ENCODE measurements around the gene HLX. TPM values are rescaled to one million over a fixed set of nuclear protein-coding genes. Genes with fewer than 3 reads are reported as not detected.

The HLX gene
- total RNA-seq, 6 donors from 2014 or later = 10.9 to 27.4 (median 20.5) TPM

- Histone ChIP-seq H3K27me3 (no peaks in the 10 kb centered on the region), H3K4me3 (no peak overlapping the region), H3K27ac (no peak overlapping the region), H3K4me1 (no peaks in the 10 kb centered on the region), H3K9me3 (no peaks in the 10 kb centered on the region), H3K36me3 (no peaks in the 10 kb centered on the region)
- DNase-seq (no peak), ATAC-seq (ENCODE audit: low FRiP score in 2 of 2) (peak in 1 of 2 donors; percentile 36)
- WGBS, 2 donors = 82 to 95% methylated on average over 1 of the region's 1 CpG
- TF ChIP-seq EP300 (IDR thresholded peaks at IDR 0.05) (no peak), POLR2A (IDR thresholded peaks at IDR 0.05) (no peak), POLR2AphosphoS5 (IDR thresholded peaks at IDR 0.05) (no peak), CTCF (IDR thresholded peaks at IDR 0.05) (no peak)
These were observed 49.1 kb downstream of the HLX start for GRCh38 chr1:220928320-220928719.

- DNase-seq = no peak
- ATAC-seq (ENCODE audit: low FRiP score in 2 of 2) = no peak
- Histone ChIP-seq H3K4me1 (no peaks in the 10 kb centered on the region), H3K27ac (no peak overlapping the region), H3K4me3 (no peak overlapping the region), H3K36me3 (no peaks in the 10 kb centered on the region), H3K9me3 (no peaks in the 10 kb centered on the region), H3K27me3 (no peaks in the 10 kb centered on the region)
- TF ChIP-seq POLR2AphosphoS5 (IDR thresholded peaks at IDR 0.05) = no peak
- no peak for TF ChIP-seq CTCF (IDR thresholded peaks at IDR 0.05)
- TF ChIP-seq EP300 (IDR thresholded peaks at IDR 0.05) = no peak
- no peak for TF ChIP-seq POLR2A (IDR thresholded peaks at IDR 0.05)
- 61 to 76% methylated on average over 5 of the region's 5 CpGs for WGBS, 2 donors
These were observed 49.6 kb downstream of the HLX start for GRCh38 chr1:220928725-220929300.

GRCh38 chr1:220929304-220929703, 50.1 kb downstream of the HLX start:
- H3K4me1 ChIP-seq = no peaks in the 10 kb centered on the region
- ATAC-seq (ENCODE audit: low FRiP score in 2 of 2) (no peak), DNase-seq (no peak)
- no peaks in the 10 kb centered on the region for H3K9me3 ChIP-seq
- TF ChIP-seq EP300 (IDR thresholded peaks at IDR 0.05) (no peak), CTCF (IDR thresholded peaks at IDR 0.05) (no peak), POLR2AphosphoS5 (IDR thresholded peaks at IDR 0.05) (no peak), POLR2A (IDR thresholded peaks at IDR 0.05) (no peak)
- H3K27ac ChIP-seq = no peak overlapping the region
- H3K27me3 ChIP-seq = no peaks in the 10 kb centered on the region
- no peaks in the 10 kb centered on the region for H3K36me3 ChIP-seq
- 44 to 48% methylated on average over 1 of the region's 1 CpG for WGBS, 2 donors
- no peak overlapping the region for H3K4me3 ChIP-seq

Other genes with a start within 250 kb of the HLX start
- gene C1orf115, start 189.1 kb upstream of the HLX start, total RNA-seq = 10 to 100 TPM; 12.6 to 33.0 (median 30.0) TPM
- gene MTARC2, start 131.1 kb upstream of the HLX start, total RNA-seq = 100 to 1,000 TPM in 1 of 6 donors, 10 to 100 TPM in 5; 44.2 to 125 (median 62.0) TPM
- gene MTARC1, start 92.5 kb upstream of the HLX start, total RNA-seq = 10 to 100 TPM in 5 of 6 donors, 1 to 10 TPM in 1; 10.0 to 41.7 (median 22.3) TPM

Measured in upper lobe of left lung (tissue), 6 donors.